Germinal center (tissue), 1 donor: ENCODE data around the gene SPATA18.

Source experiments
- DNase-seq: peaks from one replicate; pipeline ENCODE4 v3.0.0; 2012; ENCODE audit warnings: mixed read lengths, low spot score

SPATA18 gene

DNA sequence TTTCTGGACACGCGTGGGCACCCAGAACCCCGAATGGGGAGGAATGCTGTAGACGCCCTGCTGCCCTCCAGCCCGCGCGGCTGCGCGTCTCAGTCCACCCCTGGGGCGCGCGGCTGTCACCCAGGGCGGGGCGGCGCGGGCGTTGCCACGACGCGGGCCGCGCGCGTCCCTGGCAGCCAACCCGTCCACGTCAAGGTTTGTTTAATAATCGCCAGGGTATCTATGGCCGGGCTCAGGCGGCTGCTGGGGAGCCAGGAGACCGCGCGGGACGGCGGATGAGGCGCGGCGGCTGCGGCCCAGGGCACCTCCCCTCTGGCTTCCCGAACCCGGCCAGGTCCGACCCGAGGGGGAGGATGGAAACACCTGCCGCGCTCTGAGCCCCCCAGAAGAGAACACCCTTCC is at the start of gene SPATA18:
Gene SPATA18, plus strand, starts transcription at position 92 of the 402 bp plus-strand sequence. CDS start 401 bp downstream, outside the sequence.
- peak; percentile 54 for DNase-seq

GRCh38 chr4:52001616-52002015 is 49.5 kb upstream of the SPATA18 start:
- no peak for DNase-seq

DNA sequence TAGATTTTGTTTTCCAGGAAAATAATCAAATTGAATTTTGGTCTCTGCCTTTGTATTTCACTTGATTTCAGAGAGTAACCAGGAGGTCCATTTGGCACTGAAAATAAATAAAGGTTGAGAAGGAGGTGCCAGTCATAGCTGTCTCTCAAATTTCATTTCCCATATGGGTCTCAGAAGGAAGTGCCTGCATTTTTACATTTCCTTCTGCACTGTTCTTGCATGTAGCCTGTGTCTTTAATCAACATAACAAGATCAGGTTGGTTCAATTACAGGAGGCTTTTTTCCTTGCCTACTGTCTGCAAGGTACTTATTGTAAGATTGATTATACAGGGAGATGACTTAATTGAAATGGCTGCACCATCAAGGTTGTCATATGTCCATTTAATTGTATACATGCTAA is 46.7 kb upstream of the SPATA18 start:
- DNase-seq = no peak

- DNase-seq = no peak
Measured at GRCh38 chr4:52005604-52006273, 45.4 kb upstream of the SPATA18 start.

- DNase-seq = no peak
Measured at GRCh38 chr4:52006887-52007286, 44.2 kb upstream of the SPATA18 start.

GRCh38 chr4:52010986-52011385 is 40.1 kb upstream of the SPATA18 start:
- no peak for DNase-seq

GRCh38 chr4:52012651-52013050 is 38.5 kb upstream of the SPATA18 start:
- DNase-seq = no peak

DNA sequence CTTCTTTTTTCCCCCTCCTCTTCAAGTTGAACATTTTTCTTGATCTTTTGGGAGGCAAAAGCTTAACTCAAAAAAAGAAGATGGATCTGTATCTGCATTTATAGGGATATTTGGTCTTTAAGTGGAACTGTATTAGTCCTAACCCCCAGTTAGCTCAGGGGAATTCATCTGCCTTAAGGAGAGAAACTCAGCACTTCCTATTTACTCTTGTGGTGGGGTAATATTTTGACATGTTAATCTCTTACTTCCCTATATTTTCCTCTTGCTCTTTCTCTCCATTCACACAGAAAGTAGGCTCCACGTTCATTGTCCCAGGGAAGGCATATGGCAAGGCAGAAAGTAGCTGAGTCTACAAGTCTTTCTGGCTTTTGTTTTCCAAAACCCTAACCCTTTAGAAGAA is 36.2 kb upstream of the SPATA18 start:
- no peak for DNase-seq

- no peak for DNase-seq
Measured at GRCh38 chr4:52015366-52015765, 35.7 kb upstream of the SPATA18 start.

GRCh38 chr4:52016981-52017380 is 34.1 kb upstream of the SPATA18 start:
- no peak for DNase-seq

- DNase-seq = no peak
Measured at GRCh38 chr4:52017814-52018213, 33.3 kb upstream of the SPATA18 start.

GRCh38 chr4:52019936-52020657 is 31.0 kb upstream of the SPATA18 start, which contains the start of gene LRRC66:
Gene LRRC66 (minus strand): TSS chr4:52020363. CDS start chr4:52017613, 2,750 bp downstream.
- DNase-seq = no peak

DNA sequence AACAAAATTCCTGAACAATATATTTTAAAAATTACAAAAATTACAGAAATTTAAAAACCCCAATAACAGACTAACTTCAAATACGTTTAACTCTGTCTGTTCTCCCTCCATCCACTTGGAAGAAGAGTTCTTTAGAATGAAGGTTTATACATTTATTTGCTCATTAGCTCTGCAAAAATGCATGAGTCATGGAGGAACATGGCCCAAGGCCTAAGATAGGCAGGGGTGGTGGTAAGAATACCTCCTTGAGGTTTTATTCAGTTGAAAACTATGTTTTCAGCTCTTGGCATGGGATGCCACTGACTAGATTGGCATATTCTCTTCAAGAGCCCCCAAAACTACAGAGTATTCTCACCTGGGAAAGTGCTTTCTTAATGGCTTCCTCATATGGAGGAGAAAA is 22.1 kb upstream of the SPATA18 start:
- DNase-seq = no peak

GRCh38 chr4:52032005-52032404 is 19.1 kb upstream of the SPATA18 start:
- DNase-seq = no peak

DNA sequence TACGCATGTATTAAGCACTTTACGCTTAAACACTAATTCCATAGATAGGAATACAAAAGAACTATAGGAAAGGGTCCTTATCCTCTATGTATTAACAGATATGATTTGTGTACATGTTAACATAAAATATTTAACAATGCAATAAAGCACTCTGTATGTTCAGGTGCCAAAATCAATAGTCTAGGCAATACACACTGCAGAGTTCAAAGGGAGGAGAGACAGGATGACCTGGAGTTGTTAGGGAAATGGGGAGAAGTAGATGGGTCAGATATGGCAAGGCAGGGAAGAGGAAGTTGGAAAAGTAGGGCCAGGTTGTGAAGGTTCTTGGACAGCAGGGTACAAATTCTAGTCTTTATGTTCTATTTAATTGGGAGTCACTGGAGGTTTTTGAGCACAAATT is 15.9 kb upstream of the SPATA18 start:
- no peak for DNase-seq

GRCh38 chr4:52036886-52037530 is 14.1 kb upstream of the SPATA18 start:
- DNase-seq = no peak

- peak; percentile 34 for DNase-seq
Measured at GRCh38 chr4:52037689-52038102, 13.4 kb upstream of the SPATA18 start.

DNA sequence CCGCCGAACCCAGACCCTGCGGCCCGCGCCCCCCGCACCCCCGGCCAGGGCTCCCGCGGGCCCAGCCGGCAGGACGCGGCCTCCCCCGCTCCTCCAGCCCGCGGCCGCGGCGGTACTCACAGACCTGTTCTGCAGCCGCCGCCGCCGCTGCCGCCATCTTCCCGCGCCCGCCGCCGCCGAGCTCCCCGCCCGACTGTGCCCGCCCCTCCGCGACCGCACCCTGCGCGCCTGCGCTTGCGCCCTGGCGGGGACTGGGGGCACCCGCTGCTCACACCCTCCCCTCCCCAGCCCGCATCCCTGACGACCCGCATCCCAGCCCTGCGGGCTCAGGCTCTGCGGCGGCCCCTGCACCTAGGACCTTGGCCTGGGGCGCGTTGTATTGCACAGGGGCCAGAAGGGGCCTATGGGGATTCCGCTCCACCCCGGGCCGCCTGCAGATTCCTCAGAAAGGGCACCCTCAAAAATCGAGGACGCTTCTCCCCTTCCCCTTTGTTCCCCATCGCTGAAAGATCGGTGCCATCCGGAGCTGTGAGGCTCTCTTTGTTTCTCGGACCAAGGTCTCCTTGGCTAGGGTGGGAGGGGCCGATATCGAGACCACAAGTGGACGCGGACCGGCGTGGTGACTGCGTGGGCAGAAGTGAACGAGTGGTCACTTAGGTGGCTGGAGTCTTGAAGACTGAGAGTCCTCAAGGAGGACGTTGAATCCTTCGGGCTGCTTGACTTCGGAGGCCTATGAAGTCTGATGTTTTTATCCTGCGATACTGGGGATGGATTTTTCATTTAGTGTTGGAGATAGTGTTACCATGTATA is 12.8 kb upstream of the SPATA18 start, which contains the start of gene SGCB:
Gene SGCB, minus strand, starts transcription at position 197 of the 810 bp plus-strand sequence. Its CDS starts 40 bp downstream, at position 157.
- peak; percentile 82 for DNase-seq

- DNase-seq = no peak
Measured at GRCh38 chr4:52045028-52045427, 6.1 kb upstream of the SPATA18 start.

DNA sequence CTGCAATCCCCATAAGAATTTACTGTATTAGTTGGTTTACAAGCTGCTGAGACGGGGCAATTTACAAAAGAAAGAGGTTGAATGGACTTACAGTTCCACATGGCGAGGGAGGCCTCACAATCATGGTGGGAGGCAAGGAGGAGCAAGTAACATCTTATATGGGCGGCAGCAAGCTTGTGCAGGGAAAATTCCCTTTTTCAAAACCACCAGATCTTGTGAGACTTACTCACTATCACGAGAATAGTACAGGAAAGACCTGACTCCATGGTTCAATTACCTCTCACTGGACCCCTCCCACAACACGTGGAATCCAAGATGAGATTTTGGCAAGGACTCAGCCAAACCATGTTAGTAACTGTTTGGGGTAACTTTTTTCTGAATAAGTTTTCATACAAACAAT is 1.8 kb upstream of the SPATA18 start:
- DNase-seq = no peak

DNA sequence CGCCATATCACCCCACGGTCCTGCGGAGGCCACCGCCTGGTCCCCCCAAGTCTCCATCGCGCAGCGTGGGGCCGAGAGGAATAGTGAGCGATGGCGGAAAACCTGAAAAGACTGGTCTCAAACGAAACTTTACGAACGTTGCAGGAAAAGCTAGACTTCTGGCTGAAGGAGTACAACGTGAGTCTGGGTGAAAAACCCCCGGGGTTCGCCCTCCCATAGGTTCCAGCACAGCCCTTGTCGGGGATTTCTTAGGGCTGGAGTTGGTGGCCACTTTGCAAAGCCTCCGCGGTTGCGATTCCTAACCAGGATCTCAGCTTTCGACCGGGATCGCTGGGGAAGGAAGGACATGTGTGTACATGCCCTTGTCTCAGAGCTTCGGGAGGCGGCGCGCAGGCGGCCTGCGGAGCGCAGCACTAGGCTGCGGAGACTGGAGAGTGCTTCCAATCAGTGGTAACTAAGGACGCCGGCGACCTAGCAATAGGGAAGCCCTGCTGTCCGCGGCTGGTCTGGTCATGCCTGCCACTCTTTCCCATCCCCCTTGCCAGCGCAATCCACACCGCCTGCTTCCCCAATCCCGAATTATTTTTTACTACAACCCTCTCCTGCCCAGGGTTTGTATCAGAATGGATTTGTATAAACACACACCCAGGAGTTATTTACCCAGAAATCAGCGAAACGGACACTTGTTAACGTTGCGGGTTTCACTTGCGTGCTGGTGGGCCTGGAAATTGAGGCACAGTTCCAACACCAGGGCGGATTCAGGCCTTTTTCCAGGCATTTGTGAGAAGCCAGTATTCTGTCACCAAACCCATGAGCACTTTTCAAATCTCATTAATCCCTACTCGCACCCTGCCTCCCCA is 741 bp downstream of the SPATA18 start:
- peak; percentile 48 for DNase-seq
